A673 (cell line): ENCODE data around the gene HEBP2.

Experiments
- CTCF ChIP-seq: fragments of 300-800, 200-600 bp; sonication (generic); conservative IDR thresholded peaks from 2 replicates; pipeline ENCODE4 v1.5.1; 2017; ENCODE audit warnings: low read depth, mild to moderate bottlenecking, antibody characterized with exemption, low read length, moderate library complexity, mixed read lengths
- EZH2 ChIP-seq: fragments of 200-600 bp; sonication (generic); IDR thresholded peaks from 2 replicates; pipeline ENCODE4 v1.6.1; 2017; ENCODE audit warnings: borderline replicate concordance, low read depth, mild to moderate bottlenecking, mixed read lengths, antibody characterized with exemption, low read length; ENCODE audit not compliant: poor library complexity, severe bottlenecking

GRCh38 chr6:138404666-138405337 lies 779 bp downstream of the HEBP2 start:
- TF ChIP-seq CTCF (no peak), EZH2 (no peak)
